Right atrium auricular region (tissue), 2 donors: Measurements from ENCODE around the gene PRAC1. TPM values are rescaled to one million over a fixed set of nuclear protein-coding genes. Genes with fewer than 3 reads are reported as not detected.

Experiments used
- DNase-seq: peaks from one replicate; pipeline ENCODE4 v3.0.0-alpha.2; 2019; ENCODE audit warnings: low spot score
- H3K27ac ChIP-seq, 2 donors: fragments of 200-600 bp; sonication (generic); 1 replicate in 1 of 2; 2 replicates in 1 of 2; pipeline ENCODE4 v1.5.1; 2016 to 2019
- H3K27me3 ChIP-seq, 2 donors: fragments of 200-600 bp; sonication (generic); one replicate each; pipeline versions ENCODE4 v1.5.1 to v1.6.0; 2017 to 2019
- H3K36me3 ChIP-seq: fragments of 200-600 bp; sonication (generic); one replicate; pipeline ENCODE4 v1.5.1; 2016
- H3K4me1 ChIP-seq, 2 donors: fragments of 200-600 bp; sonication (generic); one replicate each; pipeline versions ENCODE4 v1.5.1 to v1.6.0; 2017 to 2019
- H3K4me3 ChIP-seq, 2 donors: fragments of 200-600 bp; sonication (generic); 1 replicate in 1 of 2; 2 replicates in 1 of 2; pipeline ENCODE4 v1.5.1; 2017 to 2019; ENCODE audit warnings: mild to moderate bottlenecking in 1 of 2, moderate library complexity in 1 of 2
- H3K9me3 ChIP-seq, 2 donors: fragments of 200-600 bp; sonication (generic); one replicate each; pipeline ENCODE4 v1.5.1; 2019
- CTCF ChIP-seq, 2 donors: fragments of 200-600 bp; sonication (generic); IDR thresholded peaks; one replicate each; pipeline ENCODE4 v1.5.1; 2019; ENCODE audit warnings: antibody characterized with exemption in 2 of 2
- total RNA-seq, 2 donors: library from RNA; depleted of rRNA; stranded (reverse); fragments of >200 nt; gene quantifications; one replicate each; pipeline ENCODE4 v1.1.0, GENCODE V29; 2016

PRAC1 gene
- total RNA-seq, 2 donors from 2014 or later: not detected

- no peaks in the 10 kb centered on the region for H3K9me3 ChIP-seq
- peaks cover 45 to 62% of the 10 kb centered on the region in 2 donors for H3K27me3 ChIP-seq
- H3K4me1 ChIP-seq: no peaks in the 10 kb centered on the region
- no peak for DNase-seq
- H3K36me3 ChIP-seq: no peaks in the 10 kb centered on the region
- H3K27ac ChIP-seq: no peak overlapping the region
- no peak for TF ChIP-seq CTCF (IDR thresholded peaks at IDR 0.05)
- H3K4me3 ChIP-seq: no peak overlapping the region
Measured at GRCh38 chr17:48745381-48746275, 23.3 kb upstream of the PRAC1 start.

DNA sequence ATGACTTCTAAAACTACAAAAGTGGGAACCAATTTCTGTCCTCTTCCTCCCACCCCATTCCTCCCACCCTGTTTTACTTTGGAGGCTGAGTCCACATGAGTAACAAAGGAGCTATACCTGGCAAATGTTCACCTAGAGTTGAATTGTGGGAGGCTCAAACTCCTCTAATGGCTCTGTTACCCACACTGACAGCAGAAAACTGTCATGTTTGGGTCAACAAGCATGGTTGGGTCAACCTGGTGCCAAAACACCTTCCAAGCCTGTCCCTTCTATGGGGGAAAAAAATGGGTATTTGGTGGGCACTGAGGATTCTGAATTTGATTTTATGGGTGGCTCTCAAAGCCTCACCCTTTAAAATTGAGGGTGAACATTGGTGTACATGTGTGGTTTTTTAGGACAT is 18.2 kb upstream of the PRAC1 start:
- no peak for TF ChIP-seq CTCF (IDR thresholded peaks at IDR 0.05)
- no peak for DNase-seq

DNA sequence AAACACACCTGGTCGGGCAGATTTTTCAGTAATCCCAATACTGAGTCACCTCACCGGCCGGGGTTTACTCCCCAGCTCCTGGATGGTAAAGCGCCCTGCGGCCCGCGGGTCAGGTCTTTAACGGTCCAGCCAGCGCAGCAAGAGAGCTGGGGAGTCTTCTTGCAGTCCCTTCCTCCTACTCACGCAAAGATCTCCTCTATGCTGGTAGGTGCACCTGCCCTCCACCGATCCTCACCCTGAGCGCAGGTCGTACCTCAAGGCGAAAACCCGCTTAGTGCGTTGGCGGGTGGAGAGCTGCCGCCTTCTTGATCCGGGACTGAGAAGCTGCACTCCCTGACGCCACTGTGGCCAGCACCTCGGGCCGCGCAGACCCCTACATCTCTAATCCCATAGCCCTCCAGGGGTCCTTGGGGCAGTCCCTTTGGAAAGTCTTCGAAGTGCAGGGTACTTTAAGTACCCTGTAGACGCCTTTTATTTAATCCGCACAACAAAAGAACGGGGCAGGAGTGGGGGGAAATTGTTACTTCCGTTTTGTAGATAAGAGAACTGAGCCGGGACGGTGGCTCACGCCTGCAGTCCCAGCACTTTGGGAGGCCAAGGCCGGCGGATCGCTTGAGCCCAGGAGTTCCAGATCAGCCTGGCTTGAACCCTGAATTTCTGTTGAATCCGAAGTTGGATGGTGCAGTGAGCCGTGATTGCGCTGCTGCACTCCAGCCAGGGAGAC is 16.6 kb upstream of the PRAC1 start:
- H3K4me3 ChIP-seq: no peak overlapping the region
- no peak overlapping the region for H3K27ac ChIP-seq
- no peaks in the 10 kb centered on the region for H3K4me1 ChIP-seq
- no peak for DNase-seq
- peaks cover 35 to 43% of the 10 kb centered on the region in 2 donors for H3K27me3 ChIP-seq
- H3K36me3 ChIP-seq: no peaks in the 10 kb centered on the region
- H3K9me3 ChIP-seq: no peaks in the 10 kb centered on the region
- no peak for TF ChIP-seq CTCF (IDR thresholded peaks at IDR 0.05)

More for the DNA sequence above, 18.2 kb upstream of the PRAC1 start:
- Histone ChIP-seq H3K4me1 (no peaks in the 10 kb centered on the region), H3K27ac (no peak overlapping the region), H3K9me3 (no peaks in the 10 kb centered on the region), H3K27me3 (peaks cover 28 to 49% of the 10 kb centered on the region in 2 donors), H3K4me3 (no peak overlapping the region), H3K36me3 (no peaks in the 10 kb centered on the region)

- Histone ChIP-seq H3K4me1 (peaks cover 0 to 3% of the 10 kb centered on the region in 2 donors), H3K27ac (no peak overlapping the region)
- TF ChIP-seq CTCF (IDR thresholded peaks at IDR 0.05): no peak
Measured at GRCh38 chr17:48738424-48738802, 16.1 kb upstream of the PRAC1 start.

DNA sequence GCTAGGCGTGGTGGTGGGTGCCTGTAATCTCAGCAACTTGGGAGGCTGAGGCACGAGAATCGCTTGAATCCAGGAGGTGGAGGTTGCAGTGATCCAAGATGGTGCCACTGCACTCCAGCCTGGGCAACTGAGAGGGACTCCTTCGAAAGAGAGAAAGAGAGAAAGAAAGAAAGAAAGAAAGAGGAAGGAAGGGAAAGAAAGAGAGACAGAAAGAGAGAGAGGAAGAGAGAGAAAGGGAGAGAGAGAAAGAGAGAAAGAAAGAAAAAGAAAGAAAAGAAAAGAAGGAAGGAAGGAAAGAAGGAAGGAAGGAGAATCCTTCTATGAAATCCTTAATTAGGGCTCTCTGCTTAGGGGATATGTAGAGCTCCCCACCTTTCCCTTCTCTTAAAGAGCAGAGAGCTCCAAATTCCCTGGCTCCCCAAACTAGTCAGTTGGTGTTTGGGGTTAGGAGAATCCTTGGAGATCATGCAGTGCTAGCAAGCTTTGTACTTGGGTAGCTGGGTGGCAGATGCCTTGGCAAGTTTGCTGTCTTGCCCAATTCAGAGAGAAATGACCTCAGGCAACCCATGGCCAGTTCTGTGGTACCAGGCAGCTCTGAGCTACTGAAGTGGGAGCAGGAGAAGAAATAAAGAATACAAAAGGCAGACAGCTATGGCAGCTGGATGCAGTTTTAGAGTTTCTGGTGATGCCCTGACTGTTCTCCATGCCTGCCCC is 15.2 kb upstream of the PRAC1 start:
- H3K9me3 ChIP-seq: no peaks in the 10 kb centered on the region
- no peak overlapping the region for H3K4me3 ChIP-seq
- DNase-seq: no peak
- H3K27me3 ChIP-seq: peaks cover 42 to 50% of the 10 kb centered on the region in 2 donors
- TF ChIP-seq CTCF (IDR thresholded peaks at IDR 0.05): no peak
- H3K36me3 ChIP-seq: no peaks in the 10 kb centered on the region
- H3K27ac ChIP-seq: no peak overlapping the region
- H3K4me1 ChIP-seq: peaks cover 0 to 8% of the 10 kb centered on the region in 2 donors

More at GRCh38 chr17:48738424-48738802, 16.1 kb upstream of the PRAC1 start:
- Histone ChIP-seq H3K36me3 (no peaks in the 10 kb centered on the region), H3K4me3 (no peak overlapping the region), H3K27me3 (peaks cover 35 to 42% of the 10 kb centered on the region in 2 donors), H3K9me3 (no peaks in the 10 kb centered on the region)
- no peak for DNase-seq
